H1 (cell line): ENCODE results near the gene SLC22A23. TPM values are rescaled to one million over a fixed set of nuclear protein-coding genes. Genes with fewer than 3 reads are reported as not detected.

Experiments used
- CTCF ChIA-PET: fragments of 300-600 bp; sonication (Branson Sonifier 250); formaldehyde crosslinking; loops from one replicate; lab custom pipeline; 2021; ENCODE audit not compliant: partially characterized antibody; lab: Charles Lee
- POLR2A ChIA-PET: fragments of 300-600 bp; sonication (Branson Sonifier 250); formaldehyde crosslinking; loops from one replicate; lab custom pipeline; 2021; ENCODE audit warnings: inconsistent platforms; ENCODE audit not compliant: partially characterized antibody; lab: Charles Lee
- DNase-seq, 2 experiments: peaks; one replicate each; pipeline versions ENCODE4 v3.0.0 to v3.0.0-alpha.2; 2010 to 2022; ENCODE audit warnings: low spot score in 2 of 2, low read depth in 1 of 2, mixed read lengths in 1 of 2
- FAIRE-seq: peaks from 2 replicates; lab custom pipeline; 2011; peaks lifted over from hg19 to GRCh38; lab: Jason Lieb, UNC
- H2AFZ ChIP-seq: 2 replicates; pipeline ENCODE4 v1.8.1; 2012; ENCODE audit warnings: low read length, inconsistent platforms
- H2AK5ac ChIP-seq: 2 replicates; pipeline ENCODE4 v1.6.1; 2013; ENCODE audit warnings: low read depth, low read length
- H2BK120ac ChIP-seq: replicated peaks from 2 replicates; pipeline ENCODE3; 2013; ENCODE audit warnings: low read depth, low read length, inconsistent platforms
- H2BK12ac ChIP-seq: 2 replicates; pipeline ENCODE4 v1.6.1; 2013; ENCODE audit warnings: low read depth, low read length
- H2BK15ac ChIP-seq: 2 replicates; pipeline ENCODE4 v1.6.1; 2013; ENCODE audit warnings: low read length
- H2BK20ac ChIP-seq: 2 replicates; pipeline ENCODE4 v1.6.1; 2013; ENCODE audit warnings: low read length
- H2BK5ac ChIP-seq: 2 replicates; pipeline ENCODE4 v1.6.1; 2013; ENCODE audit warnings: low read depth, low read length
- H3K14ac ChIP-seq: 2 replicates; pipeline ENCODE4 v1.6.1; 2013; ENCODE audit warnings: inconsistent platforms; ENCODE audit not compliant: insufficient read length
- H3K18ac ChIP-seq: 2 replicates; pipeline ENCODE4 v1.6.1; 2013; ENCODE audit warnings: low read length; ENCODE audit errors: extremely low read depth
- H3K23ac ChIP-seq: 2 replicates; pipeline ENCODE4 v1.6.1; 2013; ENCODE audit warnings: inconsistent platforms; ENCODE audit not compliant: insufficient read length
- H3K23me2 ChIP-seq: 2 replicates; pipeline ENCODE4 v1.6.1; 2013; ENCODE audit warnings: low read depth, low read length
- H3K27ac ChIP-seq: 2 replicates; pipeline ENCODE4 v1.6.1; 2011; ENCODE audit warnings: low read depth, low read length, inconsistent platforms
- H3K27me3 ChIP-seq, 4 experiments: replicated peaks in 1 of 4; 1 replicate in 1 of 4; 2 replicates in 3 of 4; pipeline versions ENCODE4 v1.6.1 to v1.8.1; 2011 to 2013; ENCODE audit warnings: low read length in 3 of 4, mild to moderate bottlenecking in 3 of 4, inconsistent platforms in 2 of 4, mixed read lengths in 2 of 4, moderate library complexity in 1 of 4; ENCODE audit not compliant: control insufficient read depth in 3 of 4, insufficient read depth in 3 of 4; ENCODE audit errors: extremely low read depth in 1 of 4
- H3K36me3 ChIP-seq, 4 experiments: 2 replicates each; pipeline versions ENCODE4 v1.6.1 to v1.8.1; 2011 to 2013; ENCODE audit warnings: mild to moderate bottlenecking in 4 of 4, low read length in 3 of 4, moderate library complexity in 2 of 4, control low read depth in 1 of 4, inconsistent platforms in 1 of 4; ENCODE audit not compliant: insufficient read depth in 4 of 4, control insufficient read depth in 2 of 4
- H3K4ac ChIP-seq: replicated peaks from 2 replicates; pipeline ENCODE3; 2013; ENCODE audit warnings: low read length, low read depth, mixed read lengths, inconsistent platforms; ENCODE audit not compliant: insufficient read length
- H3K4me1 ChIP-seq, 4 experiments: replicated peaks in 1 of 4; 1 replicate in 1 of 4; 2 replicates in 3 of 4; pipeline versions ENCODE4 v1.6.1 to v1.8.1; 2011 to 2013; ENCODE audit warnings: low read length in 3 of 4, inconsistent platforms in 2 of 4, mixed read lengths in 1 of 4; ENCODE audit not compliant: insufficient read depth in 4 of 4, control insufficient read depth in 3 of 4
- H3K4me2 ChIP-seq, 2 experiments: 2 replicates each; pipeline versions ENCODE4 v1.6.1 to v1.8.1; 2011 to 2013; ENCODE audit warnings: low read depth in 2 of 2, low read length in 2 of 2, control low read depth in 1 of 2, inconsistent platforms in 1 of 2, mild to moderate bottlenecking in 1 of 2; ENCODE audit not compliant: insufficient read depth in 1 of 2
- H3K4me3 ChIP-seq, 4 experiments: fragments of 200-600, 300-600 bp in 1 of 4; sonication (generic), shearing (Covaris generic), sonication (Bioruptor Twin) in 1 of 4; 2 replicates each; pipeline versions ENCODE4 v1.5.1 to v1.8.1; 2011 to 2016; ENCODE audit warnings: low read length in 4 of 4, low read depth in 3 of 4, control low read depth in 2 of 4, inconsistent platforms in 2 of 4, mild to moderate bottlenecking in 2 of 4, mixed read lengths in 1 of 4, moderate library complexity in 1 of 4; ENCODE audit not compliant: insufficient read depth in 2 of 4; ENCODE audit errors: extremely low read depth in 1 of 4
- H3K56ac ChIP-seq: replicated peaks from 2 replicates; pipeline ENCODE3; 2013; ENCODE audit warnings: low read depth, mild to moderate bottlenecking, mixed read lengths, low read length, inconsistent platforms; ENCODE audit not compliant: insufficient read length
- H3K79me1 ChIP-seq: 2 replicates; pipeline ENCODE4 v1.6.1; 2013; ENCODE audit warnings: low read depth, low read length, control low read depth
- H3K79me2 ChIP-seq, 2 experiments: 2 replicates each; pipeline versions ENCODE4 v1.6.1 to v1.8.1; 2012 to 2013; ENCODE audit warnings: low read length in 2 of 2, mild to moderate bottlenecking in 2 of 2, inconsistent platforms in 1 of 2; ENCODE audit not compliant: insufficient read depth in 2 of 2, control insufficient read depth in 1 of 2
- H3K9ac ChIP-seq, 4 experiments: replicated peaks in 1 of 4; 1 replicate in 1 of 4; 2 replicates in 3 of 4; pipeline versions ENCODE4 v1.6.1 to v1.8.1; 2011 to 2013; ENCODE audit warnings: low read depth in 3 of 4, low read length in 3 of 4, control low read depth in 2 of 4, mild to moderate bottlenecking in 2 of 4, moderate library complexity in 2 of 4, inconsistent platforms in 1 of 4; ENCODE audit errors: extremely low read depth in 1 of 4
- H3K9me3 ChIP-seq, 2 experiments: 2 replicates each; pipeline versions ENCODE4 v1.6.1 to v1.8.1; 2012 to 2013; ENCODE audit warnings: mild to moderate bottlenecking in 2 of 2, moderate library complexity in 2 of 2, control low read depth in 1 of 2, inconsistent platforms in 1 of 2, low read depth in 1 of 2, low read length in 1 of 2, mixed read lengths in 1 of 2; ENCODE audit not compliant: insufficient read depth in 2 of 2
- H4K20me1 ChIP-seq, 2 experiments: replicated peaks in 1 of 2; 2 replicates each; pipeline versions ENCODE3 to v1.8.1; 2011 to 2013; ENCODE audit warnings: inconsistent platforms in 2 of 2, low read length in 2 of 2, mild to moderate bottlenecking in 1 of 2; ENCODE audit not compliant: insufficient read depth in 2 of 2, control insufficient read depth in 1 of 2
- H4K5ac ChIP-seq: 2 replicates; pipeline ENCODE4 v1.6.1; 2013; ENCODE audit warnings: low read length, low read depth, mixed read lengths, inconsistent platforms; ENCODE audit not compliant: insufficient read length
- H4K8ac ChIP-seq: 2 replicates; pipeline ENCODE4 v1.8.0; 2013; ENCODE audit warnings: mild to moderate bottlenecking, moderate library complexity, low read length, inconsistent platforms; ENCODE audit not compliant: insufficient read depth; ENCODE audit errors: extremely low read depth
- H4K91ac ChIP-seq: replicated peaks from 2 replicates; pipeline ENCODE3; 2013; ENCODE audit warnings: low read length, mixed read lengths, inconsistent platforms; ENCODE audit not compliant: insufficient read length
- GABPA ChIP-seq: IDR thresholded peaks from 2 replicates; pipeline ENCODE4 v1.6.1; 2011; ENCODE audit warnings: mild to moderate bottlenecking, low read length, moderate library complexity, borderline replicate concordance; ENCODE audit not compliant: insufficient read depth
- GTF2F1 ChIP-seq: IDR thresholded peaks from 2 replicates; pipeline ENCODE4 v1.6.1; 2012; ENCODE audit warnings: low read depth, low read length, improper control_type of control experiment, borderline replicate concordance
- NANOG ChIP-seq: IDR thresholded peaks from 2 replicates; pipeline ENCODE4 v1.6.1; 2011; ENCODE audit warnings: low read length, low read depth, mild to moderate bottlenecking, inconsistent platforms; ENCODE audit not compliant: insufficient read depth, poor library complexity, severe bottlenecking
- PHF8 ChIP-seq: fragments of 200-600 bp; sonication (generic); conservative IDR thresholded peaks from 2 replicates; pipeline ENCODE4 v1.7.1; 2012; ENCODE audit warnings: low read depth, mild to moderate bottlenecking, inconsistent platforms, low read length, moderate library complexity
- TEAD4 ChIP-seq: IDR thresholded peaks from 2 replicates; pipeline ENCODE4 v1.6.1; 2012; ENCODE audit warnings: low read depth, low read length, inconsistent platforms, mixed read lengths
- WGBS, 2 experiments: shearing (Covaris generic) in 1 of 2; methylation state at CpG; one replicate each; pipeline versions ENCODE4 v1.1.6 to v1.1.7; 2013 to 2015; ENCODE audit warnings: low lambda C conversion rate in 2 of 2, mixed read lengths in 2 of 2, inconsistent platforms in 1 of 2, low coverage in 1 of 2, missing lambda C conversion rate in 1 of 2; ENCODE audit not compliant: insufficient replicate concordance in 2 of 2, insufficient coverage in 1 of 2, insufficient read length in 1 of 2; ENCODE audit errors: extremely low coverage in 1 of 2, missing lambda C conversion rate in 1 of 2; 5-methylcytosine and 5-hydroxymethylcytosine counted together
- polyA plus RNA-seq, 7 experiments: library from polyadenylated mRNA; depleted of rRNA in 3 of 7; stranded (reverse) in 5 of 7; unstranded in 2 of 7; fragments of >200 nt in 5 of 7; fragments of 200-250 nt in 2 of 7; gene quantifications; 1 replicate in 5 of 7; 2 replicates in 1 of 7; 4 replicates in 1 of 7; pipeline versions ENCODE4 v1.2.1 to v1.2.3, GENCODE V29; 2011 to 2013; ENCODE audit warnings: missing spikeins in 2 of 7, mixed read lengths in 2 of 7
- total RNA-seq: library from RNA; stranded (reverse); fragmentation: NEBNext Ultra II Directional; extraction: Animal tissue kit (Norgen Biotek cat#: 25700); gene quantifications from 2 replicates; pipeline ENCODE4 v1.2.1, GENCODE V29; 2021
- TF ChIP-seq, protein P1 (sequence below): IDR thresholded peaks from 2 replicates; pipeline ENCODE4 v1.6.1; 2012; ENCODE audit warnings: low read length, inconsistent platforms

The SLC22A23 gene
- total and polyA plus RNA-seq, 2 of the 8 experiments (the other 6 are each of a cell fraction or from before 2014, with no cell fraction given), result 9.9 to 38.4 TPM

DNA sequence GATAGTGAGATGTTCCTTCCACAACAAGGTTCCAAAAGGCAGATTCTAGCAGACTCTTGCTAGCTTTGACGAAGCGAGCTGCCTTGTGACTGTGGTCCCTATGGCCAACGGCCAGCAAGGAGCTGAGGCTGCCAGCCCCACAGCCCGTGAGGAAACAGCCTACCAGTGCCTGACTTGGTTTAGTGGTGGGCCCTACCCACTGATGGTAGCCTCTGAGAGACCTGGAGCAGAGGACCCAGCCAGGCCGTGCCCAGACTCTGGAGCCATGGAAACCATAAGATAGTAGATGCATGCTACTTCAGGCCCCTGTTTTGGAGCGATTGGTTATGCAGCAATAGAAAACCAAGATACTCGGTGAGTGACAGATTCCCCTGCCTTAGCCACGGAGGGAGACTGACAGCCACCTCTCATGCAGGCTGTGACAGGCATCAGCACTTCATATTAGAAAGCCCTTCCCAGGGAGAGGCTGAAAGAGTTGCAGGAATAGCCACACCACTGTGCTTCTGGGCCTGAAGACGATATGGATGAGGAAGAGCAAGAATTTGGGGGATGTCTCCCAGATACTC lies 178.9 kb downstream of the SLC22A23 start:
- Histone ChIP-seq H2BK5ac (no peak overlapping the region), H4K8ac (no peak overlapping the region), H3K27ac (no peak overlapping the region), H3K23ac (no peak overlapping the region), H4K91ac (no peak overlapping the region), H3K9ac (no peak overlapping the region), H3K23me2 (no peaks in the 10 kb centered on the region), H2AFZ (no peak overlapping the region), H3K4me2 (no peak overlapping the region), H3K79me2 (no peaks in the 10 kb centered on the region), H3K4me1 (peaks cover 11 to 15% (median 15%) of the 10 kb centered on the region in 4 experiments), H3K56ac (no peak overlapping the region), H3K4ac (no peak overlapping the region), H2BK120ac (no peak overlapping the region), H4K20me1 (peaks cover 4 to 15% of the 10 kb centered on the region in 2 experiments), H3K36me3 (peaks cover 0 to 4% (median 1%) of the 10 kb centered on the region in 4 experiments; a peak in 2 of 8 replicates), H3K4me3 (no peak overlapping the region), H3K27me3 (no peaks in the 10 kb centered on the region), H2BK20ac (no peak overlapping the region), H4K5ac (no peak overlapping the region), H3K9me3 (no peaks in the 10 kb centered on the region), H3K79me1 (no peaks in the 10 kb centered on the region; the same call in 1 of the 2 replicates), H2BK15ac (no peak overlapping the region), H2BK12ac (0 out of 2 replicates have a peak overlapping the region, but pooled peaks have one; percentile 27), H3K18ac (no peak overlapping the region), H3K14ac (no peak overlapping the region), H2AK5ac (no peak overlapping the region)
- ChIA-PET POLR2A (no interaction called here), CTCF (interaction anchor here (0.6 to 2.2 kb wide), 4 partner anchors 58 to 475 kb away, joined by 3 to 13 read pairs (median 4); no protein-coding TSS in a partner anchor)
- 89% methylated on average over 9 of the region's 9 CpGs; no CpG with 5 or more reads in 1 of the 2 experiments for WGBS, 2 experiments
- no peak for DNase-seq
- TF ChIP-seq TEAD4 (no peak), NANOG (no peak), PHF8 (no peak), GTF2F1 (no peak), GABPA (no peak)
- TF ChIP-seq, protein P1, sequence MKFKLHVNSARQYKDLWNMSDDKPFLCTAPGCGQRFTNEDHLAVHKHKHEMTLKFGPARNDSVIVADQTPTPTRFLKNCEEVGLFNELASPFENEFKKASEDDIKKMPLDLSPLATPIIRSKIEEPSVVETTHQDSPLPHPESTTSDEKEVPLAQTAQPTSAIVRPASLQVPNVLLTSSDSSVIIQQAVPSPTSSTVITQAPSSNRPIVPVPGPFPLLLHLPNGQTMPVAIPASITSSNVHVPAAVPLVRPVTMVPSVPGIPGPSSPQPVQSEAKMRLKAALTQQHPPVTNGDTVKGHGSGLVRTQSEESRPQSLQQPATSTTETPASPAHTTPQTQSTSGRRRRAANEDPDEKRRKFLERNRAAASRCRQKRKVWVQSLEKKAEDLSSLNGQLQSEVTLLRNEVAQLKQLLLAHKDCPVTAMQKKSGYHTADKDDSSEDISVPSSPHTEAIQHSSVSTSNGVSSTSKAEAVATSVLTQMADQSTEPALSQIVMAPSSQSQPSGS, result no peak
- no peak for FAIRE-seq
